NCI-H2081 treated with DMSO at 0.1 percent for 48 hours (cell line): Measurements from ENCODE around the gene RPGRIP1.
"Not testable (repeated sequence)": the region's sequence is repeated elsewhere in the genome, so short reads cannot be mapped to it uniquely, and the experiment has no call there.

ENCODE experiments used
- DNase-seq: peaks from one replicate; lab custom pipeline; 2025; lab: John Stamatoyannopoulos, UW

RPGRIP1 gene

DNA sequence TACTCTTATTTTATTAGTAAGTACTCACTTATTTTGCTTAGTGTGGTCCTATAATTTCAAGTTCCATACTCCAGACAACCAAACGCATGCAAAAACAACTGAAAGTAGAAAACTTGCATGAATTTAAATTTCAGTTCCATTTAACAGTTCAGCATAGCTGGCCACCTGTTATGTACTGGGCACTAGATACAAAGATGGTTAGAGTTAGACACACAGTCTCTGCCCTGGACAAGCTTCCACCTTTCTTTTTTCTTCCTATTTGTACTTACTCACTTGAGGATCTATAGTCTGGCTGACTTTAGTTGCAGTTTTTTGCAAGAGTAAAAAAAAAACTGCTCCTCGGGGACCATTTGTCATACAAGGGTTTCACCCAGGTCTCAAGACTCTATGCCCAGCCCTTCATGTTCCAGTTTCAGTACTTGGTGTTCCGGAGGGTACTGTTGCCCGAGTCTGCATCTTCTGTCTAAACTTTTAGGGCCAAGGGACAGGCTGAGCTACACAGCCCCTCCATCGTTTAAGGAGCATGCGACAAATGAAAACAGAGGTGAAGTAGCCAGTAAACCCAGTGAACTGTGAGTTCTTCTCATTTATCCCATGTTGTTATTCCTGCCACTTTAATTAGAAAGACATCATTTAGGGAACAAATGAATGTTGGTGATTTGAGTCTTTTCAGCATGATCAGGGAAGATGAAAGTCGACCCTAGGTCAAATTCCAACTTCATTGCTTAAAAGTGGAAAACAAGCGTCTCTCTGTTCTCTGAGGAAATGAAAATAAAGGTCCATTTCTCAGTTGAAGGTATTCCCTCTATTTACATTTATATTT lies 22.3 kb downstream of the RPGRIP1 start:
- no peak for DNase-seq

DNA sequence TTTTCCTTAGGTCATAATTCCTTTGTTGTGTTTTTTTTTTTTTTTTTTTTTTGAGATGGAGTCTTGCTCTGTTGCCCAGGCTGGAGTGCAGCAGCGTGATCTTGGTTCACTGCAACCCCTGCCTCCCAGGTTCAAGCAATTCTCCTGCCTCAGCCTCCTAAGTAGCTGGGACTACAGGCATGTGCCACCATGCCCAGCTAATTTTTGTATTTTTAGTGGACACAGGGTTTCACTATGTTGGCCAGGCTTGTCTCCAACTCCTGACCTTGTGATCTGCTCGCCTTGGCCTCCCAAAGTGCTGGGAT lies 22.9 kb downstream of the RPGRIP1 start:
- DNase-seq: not testable (repeated sequence)

DNA sequence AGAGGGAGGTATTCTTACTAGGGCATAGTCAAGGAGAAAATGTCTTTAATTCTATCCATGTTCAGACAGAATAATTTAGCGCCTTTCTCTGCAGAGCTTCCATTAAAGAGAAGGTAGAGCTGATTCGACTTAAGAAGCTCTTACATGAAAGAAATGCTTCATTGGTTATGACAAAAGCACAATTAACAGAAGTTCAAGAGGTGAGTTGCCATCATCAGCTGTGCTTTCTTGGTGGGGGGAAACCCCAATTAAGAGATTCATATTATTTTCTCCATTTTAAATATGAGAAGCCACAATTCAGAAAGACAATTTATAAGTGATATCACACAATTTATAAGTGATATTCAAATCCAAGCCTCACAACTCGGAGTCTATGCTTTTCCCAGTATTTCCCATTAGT lies 27.8 kb downstream of the RPGRIP1 start:
- DNase-seq: no peak

DNA sequence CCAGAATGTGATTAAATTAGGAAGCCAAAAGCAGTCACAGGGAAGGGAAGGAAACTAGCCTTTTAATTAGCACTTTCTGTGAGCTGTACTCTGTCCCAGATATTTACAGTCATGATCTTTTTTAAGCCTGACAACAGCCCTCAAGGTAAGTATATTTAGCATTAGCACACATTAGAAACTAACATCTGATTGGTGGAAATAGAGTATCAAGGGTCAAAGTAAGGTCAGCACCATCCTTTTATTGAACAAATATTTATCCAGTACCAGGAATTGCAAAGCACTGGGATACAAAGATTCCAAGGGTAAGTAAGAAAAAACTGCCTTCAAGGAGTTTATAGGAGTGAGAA lies 28.2 kb downstream of the RPGRIP1 start:
- no peak for DNase-seq

DNA sequence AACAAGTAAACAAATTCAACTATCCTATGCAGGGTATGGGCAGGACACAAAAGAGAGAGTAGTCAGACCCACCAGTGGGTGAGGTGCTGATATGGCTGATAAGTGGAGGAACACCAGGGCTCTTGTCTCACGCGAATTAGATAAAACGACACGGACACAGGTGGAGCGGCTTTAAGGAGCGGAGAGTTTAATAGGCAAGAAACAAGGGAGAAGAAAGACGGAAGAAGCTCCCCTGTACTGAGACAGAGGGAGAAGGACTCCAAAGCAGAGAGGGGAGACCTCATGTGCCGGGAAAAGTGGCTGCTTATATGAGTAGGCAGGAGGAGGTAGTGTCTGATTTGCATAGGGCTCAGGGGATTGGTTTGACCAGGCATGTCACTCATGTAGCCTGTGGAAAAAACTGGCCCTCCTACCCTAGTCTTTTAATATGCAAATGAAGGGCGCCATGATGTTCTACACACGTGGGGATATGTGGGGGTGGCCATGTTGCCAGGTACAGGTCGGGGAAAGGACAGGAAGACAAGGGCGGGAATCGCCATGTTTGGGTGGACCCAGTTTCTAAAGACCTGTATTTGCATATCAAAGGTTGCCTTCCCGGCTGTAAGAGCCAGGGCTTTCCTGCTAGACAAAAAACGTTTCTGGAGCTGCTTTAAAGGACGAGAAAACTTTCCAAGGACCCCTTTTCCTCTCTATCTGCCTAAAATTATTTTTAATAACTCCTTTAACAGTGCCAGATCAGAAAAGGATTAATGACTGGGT lies 28.8 kb downstream of the RPGRIP1 start:
- peak; percentile 91 for DNase-seq

DNA sequence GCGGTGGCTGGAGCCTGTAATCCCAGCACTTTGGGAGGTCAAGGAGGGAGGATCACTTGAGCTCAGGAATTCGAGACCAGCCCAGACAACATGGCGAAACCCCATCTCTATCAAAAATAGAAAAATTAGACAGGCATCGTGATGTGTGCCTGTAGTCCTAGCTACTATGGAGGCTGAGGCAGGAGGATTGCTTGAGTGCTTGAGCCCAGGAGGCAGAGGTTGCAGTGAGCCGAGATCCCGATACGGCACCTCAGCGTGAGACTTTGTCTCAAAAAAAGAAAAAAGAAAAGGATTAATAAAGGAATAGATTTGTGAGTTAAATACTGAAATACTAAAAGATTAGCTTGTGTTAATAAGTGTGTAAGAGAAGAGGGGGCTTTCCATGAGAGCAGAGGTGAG lies 29.4 kb downstream of the RPGRIP1 start:
- no peak for DNase-seq

DNA sequence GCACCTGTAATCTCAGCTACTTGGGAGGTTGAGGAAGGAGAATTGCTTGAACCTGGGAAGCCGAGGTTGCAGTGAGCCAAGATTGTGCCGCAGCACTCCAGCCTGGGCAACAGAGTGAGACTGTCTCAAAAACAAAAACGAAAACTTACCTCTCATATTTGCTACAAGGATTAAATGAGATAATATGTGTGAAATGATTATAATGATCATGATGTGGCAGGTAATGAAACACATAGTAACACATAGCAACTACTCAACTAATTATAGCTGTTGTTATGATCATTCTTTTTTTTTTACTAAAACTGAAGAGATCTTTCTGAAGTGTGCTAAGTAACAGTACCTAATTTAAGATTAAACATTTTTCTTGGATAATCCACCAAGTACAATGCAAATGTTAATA lies 30.1 kb downstream of the RPGRIP1 start:
- DNase-seq: no peak

DNA sequence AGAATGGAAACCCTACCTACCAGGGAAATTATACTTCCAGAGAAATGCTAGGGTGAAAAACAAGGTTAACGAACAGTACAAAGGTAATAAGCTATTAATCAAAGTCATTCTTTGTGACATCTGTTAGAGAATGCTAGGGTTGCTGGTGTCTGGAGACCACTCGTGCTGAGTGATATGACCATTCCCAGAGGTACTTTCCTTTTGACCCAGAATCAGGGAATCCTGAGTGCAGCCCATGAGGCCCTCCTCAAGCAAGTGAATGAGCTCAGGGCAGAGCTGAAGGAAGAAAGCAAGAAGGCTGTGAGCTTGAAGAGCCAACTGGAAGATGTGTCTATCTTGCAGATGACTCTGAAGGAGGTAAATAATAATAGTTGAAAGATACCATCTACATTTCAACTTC lies 31.7 kb downstream of the RPGRIP1 start:
- DNase-seq: no peak

DNA sequence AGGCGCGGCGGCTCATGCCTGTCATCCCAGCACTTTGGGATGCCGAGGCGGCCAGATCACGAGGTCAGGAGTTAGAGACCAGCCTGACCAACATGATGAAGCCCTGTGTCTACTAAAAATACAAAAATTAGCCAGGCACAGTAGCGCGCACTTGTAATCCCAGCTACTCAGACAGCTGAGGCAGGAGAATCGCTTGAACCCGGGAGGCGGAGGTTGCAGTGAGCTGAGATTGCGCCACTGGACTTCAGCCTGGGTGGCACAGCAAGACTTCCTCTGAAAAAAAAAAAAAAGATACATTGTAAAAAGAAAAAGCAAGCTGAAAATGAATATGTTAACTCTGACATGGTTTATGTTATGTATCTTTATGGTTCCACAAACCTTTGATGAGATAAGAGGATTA lies 33.6 kb downstream of the RPGRIP1 start:
- DNase-seq: no peak

DNA sequence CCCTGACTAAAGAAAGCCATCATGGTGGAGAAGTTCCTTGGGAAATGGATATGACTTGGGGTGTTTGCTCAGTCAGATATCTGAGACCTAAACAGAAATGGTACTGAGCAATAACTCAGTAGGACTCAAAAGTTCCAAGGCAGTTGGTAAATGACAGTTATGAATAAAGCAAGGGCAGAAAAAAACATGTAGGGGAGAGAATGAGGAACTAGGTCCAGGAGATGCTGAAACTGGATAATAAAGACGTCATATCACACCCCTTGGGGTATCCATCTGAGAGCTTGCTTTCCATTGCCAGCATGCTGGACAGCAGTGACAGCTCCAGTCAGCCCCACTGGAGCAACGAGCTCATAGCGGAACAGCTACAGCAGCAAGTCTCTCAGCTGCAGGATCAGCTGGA lies 37.5 kb downstream of the RPGRIP1 start:
- DNase-seq: no peak

DNA sequence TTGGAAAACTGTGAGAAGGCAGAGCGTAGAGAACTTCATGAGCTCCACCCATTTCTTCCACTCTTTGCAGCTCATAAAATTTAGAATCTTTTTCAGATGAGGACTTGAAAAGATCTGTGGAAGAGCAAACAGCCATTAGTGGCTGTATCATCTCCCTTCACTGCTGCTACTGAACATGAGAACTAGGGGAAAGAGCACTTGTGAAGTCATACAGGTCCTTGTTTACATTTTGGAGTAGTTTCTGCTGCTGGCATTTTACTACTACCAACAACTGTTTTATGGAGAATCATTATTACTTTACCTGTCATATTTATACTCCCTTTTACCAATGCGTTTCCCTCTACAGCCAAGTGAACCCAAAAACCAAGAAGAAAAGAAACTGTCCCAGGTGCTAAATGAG lies 41.0 kb downstream of the RPGRIP1 start:
- no peak for DNase-seq

DNA sequence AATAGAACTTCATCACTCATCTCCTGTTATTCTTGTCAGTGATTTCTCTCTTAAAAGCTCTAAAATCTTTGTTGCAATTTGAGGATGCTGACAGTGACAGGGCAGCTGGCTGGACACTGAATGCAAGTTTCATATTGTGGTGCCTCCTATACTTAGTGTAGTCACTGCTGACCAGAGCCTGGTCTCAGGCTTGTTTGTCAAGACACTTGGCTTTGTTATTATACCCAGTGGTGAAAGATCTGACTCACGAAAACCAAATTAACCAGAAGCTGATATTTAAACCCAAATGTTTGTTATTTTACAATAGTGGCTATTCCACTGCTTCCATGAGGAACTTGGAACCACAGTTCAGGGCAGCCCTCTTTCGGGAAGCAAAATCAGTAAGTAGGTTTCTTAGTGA lies 42.8 kb downstream of the RPGRIP1 start:
- no peak for DNase-seq

DNA sequence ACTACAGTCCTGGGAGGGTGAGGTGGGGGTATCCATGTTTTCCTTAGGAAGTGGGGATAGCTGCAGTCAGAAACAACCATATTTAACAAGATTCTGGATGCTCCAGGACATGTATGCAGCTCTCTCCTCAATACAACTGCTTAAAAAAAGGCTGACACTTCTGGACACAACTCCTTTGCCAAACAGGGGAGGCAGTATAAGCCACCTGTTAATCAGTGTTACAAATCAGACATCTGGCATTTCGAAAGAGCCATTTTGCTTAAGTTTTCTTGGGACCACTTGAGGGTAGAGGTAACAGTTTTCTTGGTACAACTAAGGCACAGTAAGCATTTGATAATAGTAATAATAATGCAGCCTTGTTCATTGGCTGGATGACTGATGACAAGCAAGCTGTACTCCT lies 47.1 kb downstream of the RPGRIP1 start:
- no peak for DNase-seq
